ENCODE results near the gene NCS1.
"Not testable (repeated sequence)": the region's sequence is repeated elsewhere in the genome, so short reads cannot be mapped to it uniquely, and the experiment has no call there.

The NCS1 gene

GRCh38 chr9:130246126-130246525 is 73.9 kb downstream of the NCS1 start:
- H3K4me3 ChIP-seq (ENCODE audit: low read depth, low read length): no peak overlapping the region
- H3K36me3 ChIP-seq (ENCODE audit: insufficient read depth, low read length): no peaks in the 10 kb centered on the region
- peaks cover 18% of the 10 kb centered on the region for H3K27me3 ChIP-seq (ENCODE audit: insufficient read depth, low read length)
- no peaks in the 10 kb centered on the region for H3K4me1 ChIP-seq (ENCODE audit: control insufficient read depth, insufficient read depth, low read length, unreplicated experiment)
- no peak overlapping the region for H3K27ac ChIP-seq (ENCODE audit: low read depth, low read length)
- no peaks in the 10 kb centered on the region for H3K79me2 ChIP-seq (ENCODE audit: control insufficient read depth, insufficient read depth, low read length, unreplicated experiment)
- H2AFZ ChIP-seq (ENCODE audit: low read length, unreplicated experiment): no peak overlapping the region

- no peak overlapping the region for H2AFZ ChIP-seq (ENCODE audit: low read length, unreplicated experiment)
- no peaks in the 10 kb centered on the region for H3K36me3 ChIP-seq (ENCODE audit: insufficient read depth, low read length)
- H3K79me2 ChIP-seq (ENCODE audit: control insufficient read depth, insufficient read depth, low read length, unreplicated experiment): no peaks in the 10 kb centered on the region
- no peak overlapping the region for H3K4me3 ChIP-seq (ENCODE audit: low read depth, low read length)
- peaks cover 37% of the 10 kb centered on the region for H3K27me3 ChIP-seq (ENCODE audit: insufficient read depth, low read length)
- no peaks in the 10 kb centered on the region for H3K4me1 ChIP-seq (ENCODE audit: control insufficient read depth, insufficient read depth, low read length, unreplicated experiment)
- no peak overlapping the region for H3K27ac ChIP-seq (ENCODE audit: low read depth, low read length)
These were observed 82.8 kb downstream of the NCS1 start for GRCh38 chr9:130254747-130255630.

- H3K4me3 ChIP-seq (ENCODE audit: low read depth, low read length): no peak overlapping the region
- H3K27me3 ChIP-seq (ENCODE audit: insufficient read depth, low read length): peaks cover 37% of the 10 kb centered on the region
- H3K27ac ChIP-seq (ENCODE audit: low read depth, low read length): no peak overlapping the region
- no peaks in the 10 kb centered on the region for H3K4me1 ChIP-seq (ENCODE audit: control insufficient read depth, insufficient read depth, low read length, unreplicated experiment)
- H2AFZ ChIP-seq (ENCODE audit: low read length, unreplicated experiment): no peak overlapping the region
- H3K79me2 ChIP-seq (ENCODE audit: control insufficient read depth, insufficient read depth, low read length, unreplicated experiment): no peaks in the 10 kb centered on the region
- H3K36me3 ChIP-seq (ENCODE audit: insufficient read depth, low read length): no peaks in the 10 kb centered on the region
These were observed 83.5 kb downstream of the NCS1 start for GRCh38 chr9:130255631-130256134.

GRCh38 chr9:130256644-130257043 is 84.4 kb downstream of the NCS1 start:
- Histone ChIP-seq H3K27me3 (ENCODE audit: insufficient read depth, low read length) (peaks cover 40% of the 10 kb centered on the region), H3K36me3 (ENCODE audit: insufficient read depth, low read length) (no peaks in the 10 kb centered on the region), H3K4me1 (ENCODE audit: control insufficient read depth, insufficient read depth, low read length, unreplicated experiment) (no peaks in the 10 kb centered on the region), H3K79me2 (ENCODE audit: control insufficient read depth, insufficient read depth, low read length, unreplicated experiment) (no peaks in the 10 kb centered on the region), H3K27ac (ENCODE audit: low read depth, low read length) (no peak overlapping the region), H2AFZ (ENCODE audit: low read length, unreplicated experiment) (no peak overlapping the region), H3K4me3 (ENCODE audit: low read depth, low read length) (no peak overlapping the region)

GRCh38 chr9:130258137-130258536 is 85.9 kb downstream of the NCS1 start:
- H3K27ac ChIP-seq (ENCODE audit: low read depth, low read length); H3K4me1 ChIP-seq (ENCODE audit: control insufficient read depth, insufficient read depth, low read length, unreplicated experiment); H3K36me3 ChIP-seq (ENCODE audit: insufficient read depth, low read length); H2AFZ ChIP-seq (ENCODE audit: low read length, unreplicated experiment); H3K79me2 ChIP-seq (ENCODE audit: control insufficient read depth, insufficient read depth, low read length, unreplicated experiment); H3K4me3 ChIP-seq (ENCODE audit: low read depth, low read length): not testable (repeated sequence)
- peaks cover 53% of the 10 kb centered on the region for H3K27me3 ChIP-seq (ENCODE audit: insufficient read depth, low read length)

- H2AFZ ChIP-seq (ENCODE audit: low read length, unreplicated experiment): no peak overlapping the region
- H3K27ac ChIP-seq (ENCODE audit: low read depth, low read length): no peak overlapping the region
- H3K4me1 ChIP-seq (ENCODE audit: control insufficient read depth, insufficient read depth, low read length, unreplicated experiment): no peaks in the 10 kb centered on the region
- H3K27me3 ChIP-seq (ENCODE audit: insufficient read depth, low read length): peaks cover 61% of the 10 kb centered on the region
- no peaks in the 10 kb centered on the region for H3K79me2 ChIP-seq (ENCODE audit: control insufficient read depth, insufficient read depth, low read length, unreplicated experiment)
- no peak overlapping the region for H3K4me3 ChIP-seq (ENCODE audit: low read depth, low read length)
- no peaks in the 10 kb centered on the region for H3K36me3 ChIP-seq (ENCODE audit: insufficient read depth, low read length)
These were observed 86.8 kb downstream of the NCS1 start for GRCh38 chr9:130259044-130259443.

GRCh38 chr9:130260816-130261765 is 88.9 kb downstream of the NCS1 start:
- Histone ChIP-seq H2AFZ (ENCODE audit: low read length, unreplicated experiment) (no peak overlapping the region), H3K79me2 (ENCODE audit: control insufficient read depth, insufficient read depth, low read length, unreplicated experiment) (no peaks in the 10 kb centered on the region), H3K36me3 (ENCODE audit: insufficient read depth, low read length) (no peaks in the 10 kb centered on the region), H3K27ac (ENCODE audit: low read depth, low read length) (no peak overlapping the region), H3K4me1 (ENCODE audit: control insufficient read depth, insufficient read depth, low read length, unreplicated experiment) (no peaks in the 10 kb centered on the region), H3K27me3 (ENCODE audit: insufficient read depth, low read length) (peaks cover 82% of the 10 kb centered on the region), H3K4me3 (ENCODE audit: low read depth, low read length) (no peak overlapping the region)

- peaks cover 87% of the 10 kb centered on the region for H3K27me3 ChIP-seq (ENCODE audit: insufficient read depth, low read length)
- no peaks in the 10 kb centered on the region for H3K79me2 ChIP-seq (ENCODE audit: control insufficient read depth, insufficient read depth, low read length, unreplicated experiment)
- H3K27ac ChIP-seq (ENCODE audit: low read depth, low read length): no peak overlapping the region
- H3K36me3 ChIP-seq (ENCODE audit: insufficient read depth, low read length): no peaks in the 10 kb centered on the region
- no peak overlapping the region for H3K4me3 ChIP-seq (ENCODE audit: low read depth, low read length)
- no peak overlapping the region for H2AFZ ChIP-seq (ENCODE audit: low read length, unreplicated experiment)
- H3K4me1 ChIP-seq (ENCODE audit: control insufficient read depth, insufficient read depth, low read length, unreplicated experiment): no peaks in the 10 kb centered on the region
These were observed 90.0 kb downstream of the NCS1 start for GRCh38 chr9:130262061-130262745.

- no peaks in the 10 kb centered on the region for H3K36me3 ChIP-seq (ENCODE audit: insufficient read depth, low read length)
- no peaks in the 10 kb centered on the region for H3K79me2 ChIP-seq (ENCODE audit: control insufficient read depth, insufficient read depth, low read length, unreplicated experiment)
- peaks cover 89% of the 10 kb centered on the region for H3K27me3 ChIP-seq (ENCODE audit: insufficient read depth, low read length)
- no peak overlapping the region for H2AFZ ChIP-seq (ENCODE audit: low read length, unreplicated experiment)
- H3K4me1 ChIP-seq (ENCODE audit: control insufficient read depth, insufficient read depth, low read length, unreplicated experiment): no peaks in the 10 kb centered on the region
- no peak overlapping the region for H3K27ac ChIP-seq (ENCODE audit: low read depth, low read length)
- no peak overlapping the region for H3K4me3 ChIP-seq (ENCODE audit: low read depth, low read length)
These were observed 90.6 kb downstream of the NCS1 start for GRCh38 chr9:130262771-130263170.

Measured in ACC112 (cell line).